HepG2 (cell line): Measurements from ENCODE around the gene GRP.

ENCODE experiments used
- AFF4 ChIP-seq: sonication (generic); formaldehyde crosslinking; IDR thresholded peaks from 2 replicates; pipeline ENCODE4 v1.4.0; 2020; ENCODE audit warnings: missing genetic modification reagents
- ARNT ChIP-seq: fragments of 450-650 bp; IDR thresholded peaks from 2 replicates; pipeline ENCODE4 v1.6.1; 2017
- MAX ChIP-seq: IDR thresholded peaks from 2 replicates; pipeline ENCODE4 v1.6.1; 2012; ENCODE audit warnings: inconsistent platforms
- SOX6 ChIP-seq, 2 experiments: fragments of 450-650 bp in 1 of 2; sonication (generic) in 1 of 2; formaldehyde crosslinking in 1 of 2; IDR thresholded peaks; 2 replicates each; pipeline versions ENCODE4 v1.4.0 to v1.6.1; 2017 to 2020; ENCODE audit warnings: antibody characterized with exemption in 1 of 2, mild to moderate bottlenecking in 1 of 2, missing genetic modification reagents in 1 of 2
- ZBTB34 ChIP-seq: sonication (generic); formaldehyde crosslinking; IDR thresholded peaks from 2 replicates; pipeline ENCODE4 v1.8.0; 2022; ENCODE audit warnings: mild to moderate bottlenecking, missing genetic modification reagents

- no peak for TF ChIP-seq MAX
- TF ChIP-seq AFF4 (CRISPR knock-in tag): no peak
- no peak for TF ChIP-seq ARNT
- no peak for TF ChIP-seq ZBTB34 (CRISPR knock-in tag)
- TF ChIP-seq SOX6 (IDR thresholded peaks at IDR 0.05): no peak
- no peak for TF ChIP-seq SOX6 (CRISPR knock-in tag; IDR thresholded peaks at IDR 0.05)
Measured at GRCh38 chr18:59198215-59198614, 21.7 kb upstream of the GRP start.
